Esophagus squamous epithelium (tissue), 4 donors: ENCODE measurements around the gene ZNF862.

Source experiments
- CTCF ChIP-seq, 6 experiments: fragments of 450-650 bp in 4 of 6; fragments of 200-600 bp in 2 of 6; sonication (generic) in 2 of 6; IDR thresholded peaks; one replicate each; pipeline ENCODE4 v1.5.1; 2016 to 2019; ENCODE audit warnings: antibody characterized with exemption in 6 of 6, mild to moderate bottlenecking in 4 of 6, moderate library complexity in 4 of 6
- POLR2A ChIP-seq, 4 donors: fragments of 450-650 bp; IDR thresholded peaks; one replicate each; pipeline ENCODE4 v1.6.1; 2017; ENCODE audit warnings: antibody characterized with exemption in 4 of 4, mild to moderate bottlenecking in 4 of 4, moderate library complexity in 3 of 4

DNA sequence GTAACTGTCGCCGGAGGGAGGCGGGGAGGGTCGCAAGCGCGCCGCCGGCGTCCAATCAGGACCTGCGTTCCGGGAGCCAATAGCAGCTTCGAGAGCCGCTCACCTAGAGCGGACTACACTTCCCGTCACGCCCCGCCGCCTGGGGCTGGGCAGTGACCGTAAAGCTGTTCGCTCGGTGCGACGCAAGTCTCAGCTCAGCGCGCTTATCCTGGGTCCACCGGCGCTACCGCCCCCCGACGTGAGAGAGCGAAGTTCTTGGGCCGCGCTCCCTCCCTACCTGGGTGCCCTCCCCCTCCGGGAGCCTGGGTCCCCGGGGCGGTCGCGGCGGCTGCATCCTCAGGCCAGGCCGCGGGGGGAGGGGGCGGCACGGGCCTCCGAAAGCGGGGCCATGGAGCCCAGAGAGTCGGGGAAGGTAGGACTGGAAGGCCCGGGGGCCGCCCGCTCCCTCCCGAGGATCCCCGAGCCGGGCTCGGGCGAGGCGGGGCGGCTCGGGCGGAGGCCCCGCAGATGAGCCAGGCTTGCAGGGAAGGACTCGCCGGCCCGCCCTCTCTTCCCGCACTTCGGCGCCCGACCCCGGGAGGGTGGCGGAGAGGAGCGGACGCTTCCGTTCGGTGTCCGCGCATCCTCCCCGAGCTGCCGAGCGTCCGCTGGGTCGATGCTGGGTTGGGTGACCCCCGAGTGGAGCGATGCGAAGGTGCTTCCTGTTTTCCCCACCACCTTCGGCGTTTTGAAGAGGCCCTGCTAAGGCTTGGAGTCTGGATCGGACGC, at the start of gene ZNF862:
- TF ChIP-seq CTCF (IDR thresholded peaks at IDR 0.05) (peak in 1 of 6 experiments; percentile 19), POLR2A (IDR thresholded peaks at IDR 0.05) (peak in 3 of 4 donors; percentile 72 to 74 (median 72))
